K562 (cell line): ENCODE data around the gene ZNF362. TPM values are rescaled to one million over a fixed set of nuclear protein-coding genes. Genes with fewer than 3 reads are reported as not detected.
A peak's percentile ranks its signal among the peaks of the same experiment; 100 is the strongest.

Experiments used
- ARNT ChIP-seq, 2 experiments: fragments of 450-650 bp; IDR thresholded peaks; 2 replicates each; pipeline ENCODE4 v1.6.1; 2016; ENCODE audit warnings: mild to moderate bottlenecking in 1 of 2
- BRD9 ChIP-seq: fragments of 450-650 bp; IDR thresholded peaks from 2 replicates; pipeline ENCODE4 v1.6.1; 2018; ENCODE audit warnings: low read depth; ENCODE audit not compliant: partially characterized antibody
- CBFB ChIP-seq: sonication (generic); formaldehyde crosslinking; IDR thresholded peaks from 2 replicates; pipeline ENCODE4 v1.4.0; 2020; ENCODE audit warnings: mild to moderate bottlenecking, missing genetic modification reagents
- ETV5 ChIP-seq: sonication (generic); formaldehyde crosslinking; IDR thresholded peaks from 2 replicates; pipeline ENCODE4 v1.4.0; 2020; ENCODE audit warnings: low read depth, mild to moderate bottlenecking, missing genetic modification reagents
- HDAC8 ChIP-seq: fragments of 450-650 bp; IDR thresholded peaks from 2 replicates; pipeline ENCODE4 v1.6.1; 2016; ENCODE audit warnings: mild to moderate bottlenecking, missing genetic modification characterization, moderate library complexity, missing compliant biosample characterization
- LEF1 ChIP-seq: fragments of 450-650 bp; IDR thresholded peaks from 2 replicates; pipeline ENCODE4 v1.6.1; 2016; ENCODE audit warnings: mild to moderate bottlenecking
- MYBL2 ChIP-seq, 2 experiments: fragments of 450-650 bp in 1 of 2; sonication (generic) in 1 of 2; formaldehyde crosslinking in 1 of 2; IDR thresholded peaks; 2 replicates each; pipeline versions ENCODE4 v1.6.1 to v1.8.1; 2017 to 2022; ENCODE audit warnings: borderline replicate concordance in 1 of 2, inconsistent platforms in 1 of 2, low read depth in 1 of 2, mild to moderate bottlenecking in 1 of 2, missing genetic modification reagents in 1 of 2, moderate library complexity in 1 of 2
- NCOA1 ChIP-seq: fragments of 450-650 bp; IDR thresholded peaks from 2 replicates; pipeline ENCODE4 v1.6.1; 2016; ENCODE audit warnings: low read depth
- NCOA2 ChIP-seq, 2 experiments: fragments of 450-650 bp; IDR thresholded peaks; 2 replicates each; pipeline ENCODE4 v1.6.1; 2018; ENCODE audit warnings: mild to moderate bottlenecking in 2 of 2, moderate library complexity in 1 of 2; ENCODE audit not compliant: partially characterized antibody in 2 of 2
- POU5F1 ChIP-seq: fragments of 150-350 bp; IDR thresholded peaks from 2 replicates; pipeline ENCODE4 v1.6.1; 2014; ENCODE audit warnings: borderline replicate concordance, low read length, low read depth, mild to moderate bottlenecking; ENCODE audit not compliant: partially characterized antibody
- RB1 ChIP-seq: fragments of 450-650 bp; IDR thresholded peaks from 2 replicates; pipeline ENCODE4 v1.6.1; 2017; ENCODE audit warnings: low read depth, mild to moderate bottlenecking
- SLC30A9 ChIP-seq: fragments of 250-450 bp; sonication (Bioruptor Pico); IDR thresholded peaks from 2 replicates; pipeline ENCODE4 v1.8.0; 2022; ENCODE audit warnings: mild to moderate bottlenecking, moderate library complexity
- SRSF3 ChIP-seq: fragments of 200-400 bp; formaldehyde crosslinking; IDR thresholded peaks from 2 replicates; pipeline ENCODE4 v1.6.1; 2016; ENCODE audit warnings: mild to moderate bottlenecking, low read length, moderate library complexity; ENCODE audit not compliant: insufficient read depth
- STAT6 ChIP-seq: sonication (generic); formaldehyde crosslinking; IDR thresholded peaks from 2 replicates; pipeline ENCODE4 v1.8.1; 2023; ENCODE audit warnings: mild to moderate bottlenecking, missing genetic modification reagents
- TAF15 ChIP-seq: fragments of 200-400 bp; formaldehyde crosslinking; IDR thresholded peaks from 2 replicates; pipeline ENCODE4 v1.6.1; 2017; ENCODE audit warnings: mild to moderate bottlenecking, low read depth, low read length, moderate library complexity
- TCF7L2 ChIP-seq: fragments of 150-350 bp; IDR thresholded peaks from 2 replicates; pipeline ENCODE4 v1.6.1; 2016; ENCODE audit warnings: low read depth, mild to moderate bottlenecking, low read length, moderate library complexity
- ZNF239 ChIP-seq: fragments of 250-450 bp; sonication (Bioruptor Pico); IDR thresholded peaks from 2 replicates; pipeline ENCODE4 v1.4.0; 2020; ENCODE audit warnings: mild to moderate bottlenecking
- ZNF263 ChIP-seq: sonication (generic); formaldehyde crosslinking; IDR thresholded peaks from 2 replicates; pipeline ENCODE4 v1.8.0; 2022; ENCODE audit warnings: mild to moderate bottlenecking, missing genetic modification reagents, borderline replicate concordance
- ZNF311 ChIP-seq: fragments of 250-450 bp; sonication (Bioruptor Pico); IDR thresholded peaks from 2 replicates; pipeline ENCODE4 v1.4.0; 2020; ENCODE audit warnings: mild to moderate bottlenecking, moderate library complexity
- ZNF408 ChIP-seq: fragments of 250-450 bp; sonication (Bioruptor Pico); IDR thresholded peaks from 2 replicates; pipeline ENCODE4 v1.4.0; 2020; ENCODE audit warnings: low read depth, mild to moderate bottlenecking, moderate library complexity
- ZNF444 ChIP-seq: fragments of 250-450 bp; sonication (Bioruptor Pico); IDR thresholded peaks from 2 replicates; pipeline ENCODE4 v1.4.0; 2020; ENCODE audit warnings: mild to moderate bottlenecking, moderate library complexity
- polyA plus RNA-seq, 8 experiments: library from polyadenylated mRNA; depleted of rRNA in 4 of 8; stranded (reverse) in 5 of 8; unstranded in 3 of 8; fragments of >200 nt; fragmentation: Nextera tagmentation in 2 of 8; fragmentation: Illumina TruSeq in 1 of 8; extraction: Ambion mirVana in 2 of 8; extraction: Trizol in 1 of 8; gene quantifications; 2 replicates each; pipeline versions ENCODE4 v1.2.1 to v1.2.3, GENCODE V29; 2011 to 2014; ENCODE audit warnings: inconsistent platforms in 1 of 8, missing spikeins in 1 of 8
- total RNA-seq, 7 experiments: library from RNA; depleted of rRNA in 6 of 7; stranded (reverse); fragments of >200 nt in 6 of 7; fragmentation: Illumina TruSeq in 2 of 7; extraction: Trizol in 2 of 7; gene quantifications; 2 replicates each; pipeline versions ENCODE4 v1.2.1 to v1.2.3, GENCODE V29; 2011 to 2021; ENCODE audit warnings: low replicate concordance in 1 of 7
- TF ChIP-seq, protein P1 (sequence below): IDR thresholded peaks from 2 replicates; pipeline ENCODE4 v1.6.1; 2012; ENCODE audit warnings: low read depth, low read length, improper control_type of control experiment, borderline replicate concordance
- TF ChIP-seq, protein P2 (sequence below): fragments of 450-650 bp; formaldehyde crosslinking; IDR thresholded peaks from 2 replicates; pipeline ENCODE4 v1.4.0; 2020; ENCODE audit warnings: mild to moderate bottlenecking

Gene ZNF362
- total and polyA plus RNA-seq, 9 of the 15 experiments (the other 6 are each of a cell fraction or from before 2014, with no cell fraction given) = 0.01 to 1.1 (median 0.35) TPM; not detected in 1

DNA sequence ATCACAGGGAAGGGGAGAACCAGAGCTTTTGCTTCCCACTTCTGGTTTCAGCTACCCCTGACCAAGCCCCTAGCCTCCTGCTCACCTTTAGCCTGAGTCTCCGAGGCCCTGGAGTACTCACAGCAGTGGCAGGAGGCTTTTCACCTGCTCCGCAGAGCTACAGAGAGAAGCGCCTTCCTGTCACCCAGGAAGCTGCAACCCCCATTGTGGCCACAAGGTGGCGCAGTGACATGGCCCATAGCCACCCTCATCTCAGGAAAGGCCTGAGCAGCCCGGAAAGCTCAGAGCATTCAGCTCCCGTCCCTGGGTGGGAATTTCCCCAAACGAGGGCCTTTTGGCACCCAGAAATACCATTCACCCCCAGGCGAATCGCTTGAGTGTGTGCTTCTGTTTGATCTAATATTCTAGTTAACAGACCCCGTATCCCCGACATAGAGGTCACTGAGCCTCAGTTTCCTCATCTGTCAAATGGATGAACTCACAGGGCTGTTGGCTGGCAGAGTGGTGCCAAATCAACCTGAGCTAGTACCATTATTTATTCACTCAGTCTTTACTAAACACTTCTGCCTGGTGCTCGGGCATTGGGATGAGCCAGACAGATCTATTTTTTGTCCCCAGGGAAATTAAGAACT lies 39.3 kb downstream of the ZNF362 start (continued):
- TF ChIP-seq POU5F1 (no peak), TCF7L2 (no peak), ETV5 (CRISPR knock-in tag) (peak; percentile 36; the same call in 1 of the 2 replicates), ZNF311 (CRISPR knock-in tag) (no peak), ARNT (IDR thresholded peaks at IDR 0.05) (no peak), CBFB (CRISPR knock-in tag) (no peak), SRSF3 (no peak), BRD9 (no peak), TAF15 (no peak), LEF1 (no peak), STAT6 (CRISPR knock-in tag) (no peak), SLC30A9 (no peak), HDAC8 (no peak), RB1 (0 out of 2 replicates have a peak, but pooled peaks have one; percentile 73), MYBL2 (IDR thresholded peaks at IDR 0.05; ENCODE audit: low read depth) (no peak), MYBL2 (CRISPR knock-in tag; IDR thresholded peaks at IDR 0.05; ENCODE audit: borderline replicate concordance) (no peak), ZNF263 (no peak), ZNF239 (no peak), NCOA1 (no peak), ZNF444 (CRISPR knock-in tag) (no peak), ZNF408 (CRISPR knock-in tag) (no peak), NCOA2 (IDR thresholded peaks at IDR 0.05; ENCODE audit: partially characterized antibody in 2 of 2) (no peak)
- TF ChIP-seq, protein P1, sequence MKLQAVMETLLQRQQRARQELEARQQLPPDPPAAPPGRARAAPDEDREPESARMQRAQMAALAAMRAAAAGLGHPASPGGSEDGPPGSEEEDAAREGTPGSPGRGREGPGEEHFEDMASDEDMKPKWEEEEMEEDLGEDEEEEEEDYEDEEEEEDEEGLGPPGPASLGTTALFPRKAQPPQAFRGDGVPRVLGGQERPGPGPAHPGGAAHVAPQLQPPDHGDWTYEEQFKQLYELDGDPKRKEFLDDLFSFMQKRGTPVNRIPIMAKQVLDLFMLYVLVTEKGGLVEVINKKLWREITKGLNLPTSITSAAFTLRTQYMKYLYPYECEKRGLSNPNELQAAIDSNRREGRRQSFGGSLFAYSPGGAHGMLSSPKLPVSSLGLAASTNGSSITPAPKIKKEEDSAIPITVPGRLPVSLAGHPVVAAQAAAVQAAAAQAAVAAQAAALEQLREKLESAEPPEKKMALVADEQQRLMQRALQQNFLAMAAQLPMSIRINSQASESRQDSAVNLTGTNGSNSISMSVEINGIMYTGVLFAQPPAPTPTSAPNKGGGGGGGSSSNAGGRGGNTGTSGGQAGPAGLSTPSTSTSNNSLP = no peak
- TF ChIP-seq, protein P2, sequence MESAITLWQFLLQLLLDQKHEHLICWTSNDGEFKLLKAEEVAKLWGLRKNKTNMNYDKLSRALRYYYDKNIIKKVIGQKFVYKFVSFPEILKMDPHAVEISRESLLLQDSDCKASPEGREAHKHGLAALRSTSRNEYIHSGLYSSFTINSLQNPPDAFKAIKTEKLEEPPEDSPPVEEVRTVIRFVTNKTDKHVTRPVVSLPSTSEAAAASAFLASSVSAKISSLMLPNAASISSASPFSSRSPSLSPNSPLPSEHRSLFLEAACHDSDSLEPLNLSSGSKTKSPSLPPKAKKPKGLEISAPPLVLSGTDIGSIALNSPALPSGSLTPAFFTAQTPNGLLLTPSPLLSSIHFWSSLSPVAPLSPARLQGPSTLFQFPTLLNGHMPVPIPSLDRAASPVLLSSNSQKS (CRISPR knock-in tag) = no peak
